Measurements from ENCODE around the gene FBXW5. TPM values are rescaled to one million over a fixed set of nuclear protein-coding genes. Genes with fewer than 3 reads are reported as not detected.

The FBXW5 gene
- total RNA-seq, 1 experiment from 2014 or later = 188 TPM

GRCh38 chr9:136962163-136962562, 17.6 kb upstream of the FBXW5 start:
- DNase-seq (ENCODE audit: low read depth) = no peak

GRCh38 chr9:136961279-136962065, 16.9 kb upstream of the FBXW5 start:
- no peak for DNase-seq (ENCODE audit: low read depth)

GRCh38 chr9:136960938-136961275, 16.4 kb upstream of the FBXW5 start:
- no peak for DNase-seq (ENCODE audit: low read depth)

- no peak for DNase-seq (ENCODE audit: low read depth)
Observed at GRCh38 chr9:136960212-136960937, 15.8 kb upstream of the FBXW5 start.

- no peak for DNase-seq (ENCODE audit: low read depth)
Observed at GRCh38 chr9:136958898-136959850, 14.6 kb upstream of the FBXW5 start.

- DNase-seq (ENCODE audit: low read depth) = no peak
Observed at GRCh38 chr9:136958473-136958872, 13.9 kb upstream of the FBXW5 start.

GRCh38 chr9:136957901-136958300, 13.4 kb upstream of the FBXW5 start:
- no peak for DNase-seq (ENCODE audit: low read depth)

GRCh38 chr9:136957461-136957860, 12.9 kb upstream of the FBXW5 start:
- DNase-seq (ENCODE audit: low read depth) = no peak

GRCh38 chr9:136956604-136957003, 12.1 kb upstream of the FBXW5 start:
- DNase-seq (ENCODE audit: low read depth) = no peak

GRCh38 chr9:136955943-136956335, 11.4 kb upstream of the FBXW5 start:
- DNase-seq (ENCODE audit: low read depth) = no peak

GRCh38 chr9:136955202-136955942, 10.8 kb upstream of the FBXW5 start:
- DNase-seq (ENCODE audit: low read depth) = no peak

GRCh38 chr9:136954270-136955083, 9.9 kb upstream of the FBXW5 start:
- DNase-seq (ENCODE audit: low read depth) = no peak

GRCh38 chr9:136953771-136954269, 9.3 kb upstream of the FBXW5 start:
- no peak for DNase-seq (ENCODE audit: low read depth)

GRCh38 chr9:136952876-136953770, 8.6 kb upstream of the FBXW5 start:
- no peak for DNase-seq (ENCODE audit: low read depth)

- no peak for DNase-seq (ENCODE audit: low read depth)
Observed at GRCh38 chr9:136952321-136952850, 7.8 kb upstream of the FBXW5 start.

GRCh38 chr9:136951541-136952320, 7.2 kb upstream of the FBXW5 start, which contains the start of gene LCN12:
TSS of gene LCN12 (plus strand) at chr9:136952273. CDS start at chr9:136952328, 55 bp downstream.
- DNase-seq (ENCODE audit: low read depth) = no peak

- DNase-seq (ENCODE audit: low read depth) = peak; percentile 20
Observed at GRCh38 chr9:136950656-136951276, 6.2 kb upstream of the FBXW5 start.
